Activated CD4-positive, alpha-beta T cell treated with anti-CD3 and anti-CD28 coated beads, Interleukin-2, amount 10 ng/mL, durations not matched to agents 7 days and 5 days (primary cell): ENCODE measurements around the gene MRPL34. TPM values are rescaled to one million over a fixed set of nuclear protein-coding genes. Genes with fewer than 3 reads are reported as not detected.

Experiments
- CTCF ChIA-PET: fragments of 350-600 bp; sonication (Branson Sonifier 250); formaldehyde crosslinking; loops from one replicate; lab custom pipeline; 2021; ENCODE audit warnings: antibody characterized with exemption; lab: Charles Lee
- POLR2A ChIA-PET: fragments of 350-600 bp; sonication (Branson Sonifier 250); formaldehyde crosslinking; loops from one replicate; lab custom pipeline; 2021; ENCODE audit warnings: antibody characterized with exemption; lab: Charles Lee
- DNase-seq: peaks from one replicate; pipeline ENCODE4 v3.0.0-alpha.2; 2020
- H3K27ac Mint-ChIP-seq: one replicate; pipeline ENCODE4 v1.8.0; 2021; ENCODE audit warnings: mild to moderate bottlenecking, moderate library complexity, mixed read lengths
- H3K27me3 Mint-ChIP-seq: one replicate; pipeline ENCODE4 v1.8.0; 2021; ENCODE audit warnings: mixed read lengths
- H3K36me3 Mint-ChIP-seq: one replicate; pipeline ENCODE4 v1.8.0; 2021; ENCODE audit warnings: low read depth, mixed read lengths
- H3K4me1 Mint-ChIP-seq: one replicate; pipeline ENCODE4 v1.8.0; 2021; ENCODE audit warnings: mixed read lengths
- H3K4me3 Mint-ChIP-seq: one replicate; pipeline ENCODE4 v1.8.0; 2021; ENCODE audit warnings: mild to moderate bottlenecking, moderate library complexity, mixed read lengths
- H3K9me3 Mint-ChIP-seq: one replicate; pipeline ENCODE4 v1.8.0; 2021; ENCODE audit warnings: mixed read lengths
- total RNA-seq, 2 experiments: library from RNA; stranded (reverse); gene quantifications; one replicate each; pipeline ENCODE4 v1.2.3, GENCODE V29; 2021

Gene MRPL34
- total RNA-seq, 2 experiments from 2014 or later, result 79.5 to 80.8 TPM

DNA sequence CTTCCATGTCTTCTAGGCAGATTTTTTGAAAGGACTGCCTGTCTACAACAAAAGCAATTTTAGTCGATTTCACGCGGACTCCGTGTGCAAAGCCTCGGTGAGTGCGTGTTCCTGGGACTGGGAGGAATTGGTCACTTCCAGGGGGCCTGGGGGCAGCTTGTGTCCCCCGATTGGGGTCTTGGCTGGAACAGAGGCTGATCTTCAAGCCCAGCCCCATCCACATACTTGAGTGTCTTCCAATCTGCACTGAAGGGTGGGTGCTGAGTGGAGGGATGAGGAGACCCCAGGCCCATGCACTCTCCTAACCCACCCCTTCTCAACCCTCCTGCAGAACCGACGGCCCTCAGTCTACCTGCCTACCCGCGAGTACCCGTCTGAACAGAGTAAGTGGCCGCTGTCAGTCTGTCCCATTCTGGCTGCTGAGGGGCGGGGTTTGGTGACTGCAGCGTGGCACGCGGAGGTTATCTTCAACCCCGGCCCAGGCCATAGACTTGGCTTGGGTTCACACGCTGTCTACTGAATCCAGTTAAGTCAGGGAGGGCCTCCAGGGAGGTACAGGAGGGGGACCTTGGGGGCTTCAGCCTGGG is 8.4 kb downstream of the MRPL34 start:
- CTCF ChIA-PET, result interaction anchor here (1.1 to 1.2 kb wide), 2 partner anchors 13 to 18 kb away, joined by 3 read pairs; no protein-coding TSS in a partner anchor
- H3K4me1 Mint-ChIP-seq, result peaks cover 33% of the 10 kb centered on the region
- H3K27ac Mint-ChIP-seq, result no peak overlapping the region
- no peak overlapping the region for H3K4me3 Mint-ChIP-seq
- H3K36me3 Mint-ChIP-seq, result peaks cover 15% of the 10 kb centered on the region
- POLR2A ChIA-PET, result no interaction called here
- DNase-seq, result no peak
- no peaks in the 10 kb centered on the region for H3K27me3 Mint-ChIP-seq
- H3K9me3 Mint-ChIP-seq, result no peaks in the 10 kb centered on the region

GRCh38 chr19:17318966-17319365 is 13.3 kb downstream of the MRPL34 start:
- no peak overlapping the region for H3K27ac Mint-ChIP-seq
- peaks cover 16% of the 10 kb centered on the region for H3K4me1 Mint-ChIP-seq
- no peak for DNase-seq
- no peaks in the 10 kb centered on the region for H3K27me3 Mint-ChIP-seq
- ChIA-PET POLR2A (no interaction called here), CTCF (interaction anchor here (1.1 kb wide), 1 partner anchor 12 kb away, joined by 3 read pairs; no protein-coding TSS in a partner anchor)
- H3K4me3 Mint-ChIP-seq, result no peak overlapping the region
- no peaks in the 10 kb centered on the region for H3K9me3 Mint-ChIP-seq
- peaks cover 25% of the 10 kb centered on the region for H3K36me3 Mint-ChIP-seq

DNA sequence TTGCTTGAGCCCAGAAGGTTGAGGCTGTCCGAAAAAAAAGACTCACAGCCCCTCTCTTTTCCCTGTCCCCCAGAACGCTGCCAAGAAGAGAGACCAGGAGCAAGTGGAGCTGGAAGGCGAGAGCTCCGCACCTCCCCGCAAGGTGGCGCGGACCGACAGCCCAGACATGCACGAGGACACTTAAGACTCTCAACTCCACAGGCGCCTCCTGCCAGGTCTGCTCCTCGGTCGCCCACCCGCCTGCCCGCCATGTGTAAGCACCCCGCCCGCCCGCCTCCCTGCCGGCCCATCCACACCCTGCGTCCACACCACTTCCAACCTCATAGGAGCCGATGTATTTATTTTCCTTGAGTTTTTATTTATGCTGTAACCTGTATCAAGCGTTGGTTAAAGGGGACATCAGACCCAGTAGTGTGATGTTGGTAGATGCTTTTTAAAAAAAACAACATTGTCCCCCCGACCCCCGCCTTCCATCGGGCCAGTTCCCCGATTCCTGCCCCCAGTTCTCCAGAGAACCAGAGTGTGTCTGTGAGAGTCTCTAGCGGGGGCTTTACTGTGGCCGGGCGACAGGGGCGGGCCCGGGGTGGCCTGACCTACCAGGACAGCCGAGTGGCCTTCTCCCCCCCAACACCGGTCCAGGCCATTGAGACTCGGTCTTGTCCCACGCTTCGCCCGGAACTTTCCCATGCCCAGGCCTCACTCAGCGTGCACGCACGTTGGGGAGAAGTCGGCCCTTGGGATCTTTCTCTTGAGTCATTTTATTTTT is 14.0 kb downstream of the MRPL34 start:
- peaks cover 22% of the 10 kb centered on the region for H3K36me3 Mint-ChIP-seq
- no peaks in the 10 kb centered on the region for H3K9me3 Mint-ChIP-seq
- ChIA-PET CTCF (interaction anchor here (0.6 to 1.1 kb wide), 2 partner anchors 11 to 80 kb away, joined by 3 read pairs; no protein-coding TSS in a partner anchor), POLR2A (no interaction called here)
- peaks cover 16% of the 10 kb centered on the region for H3K4me1 Mint-ChIP-seq
- H3K27ac Mint-ChIP-seq, result no peak overlapping the region
- DNase-seq, result no peak
- no peaks in the 10 kb centered on the region for H3K27me3 Mint-ChIP-seq
- no peak overlapping the region for H3K4me3 Mint-ChIP-seq

GRCh38 chr19:17320435-17320834 is 14.8 kb downstream of the MRPL34 start:
- H3K27ac Mint-ChIP-seq, result no peak overlapping the region
- peaks cover 16% of the 10 kb centered on the region for H3K4me1 Mint-ChIP-seq
- no peaks in the 10 kb centered on the region for H3K27me3 Mint-ChIP-seq
- H3K4me3 Mint-ChIP-seq, result no peak overlapping the region
- ChIA-PET POLR2A (no interaction called here), CTCF (interaction anchor here (1.1 to 1.9 kb wide), 2 partner anchors 11 to 15 kb away, joined by 3 to 6 read pairs; partner anchors contain the start of gene MRPL34)
- no peak for DNase-seq
- H3K9me3 Mint-ChIP-seq, result no peaks in the 10 kb centered on the region
- peaks cover 21% of the 10 kb centered on the region for H3K36me3 Mint-ChIP-seq

GRCh38 chr19:17321655-17322489 is 16.2 kb downstream of the MRPL34 start:
- H3K36me3 Mint-ChIP-seq, result peaks cover 14% of the 10 kb centered on the region
- no peak for DNase-seq
- H3K4me1 Mint-ChIP-seq, result peaks cover 11% of the 10 kb centered on the region
- no peak overlapping the region for H3K4me3 Mint-ChIP-seq
- ChIA-PET POLR2A (no interaction called here), CTCF (interaction anchor here (1.4 to 1.9 kb wide), 2 partner anchors 11 to 17 kb away, joined by 4 to 6 read pairs; partner anchors contain the start of gene MRPL34)
- H3K9me3 Mint-ChIP-seq, result no peaks in the 10 kb centered on the region
- H3K27me3 Mint-ChIP-seq, result no peaks in the 10 kb centered on the region
- H3K27ac Mint-ChIP-seq, result no peak overlapping the region

DNA sequence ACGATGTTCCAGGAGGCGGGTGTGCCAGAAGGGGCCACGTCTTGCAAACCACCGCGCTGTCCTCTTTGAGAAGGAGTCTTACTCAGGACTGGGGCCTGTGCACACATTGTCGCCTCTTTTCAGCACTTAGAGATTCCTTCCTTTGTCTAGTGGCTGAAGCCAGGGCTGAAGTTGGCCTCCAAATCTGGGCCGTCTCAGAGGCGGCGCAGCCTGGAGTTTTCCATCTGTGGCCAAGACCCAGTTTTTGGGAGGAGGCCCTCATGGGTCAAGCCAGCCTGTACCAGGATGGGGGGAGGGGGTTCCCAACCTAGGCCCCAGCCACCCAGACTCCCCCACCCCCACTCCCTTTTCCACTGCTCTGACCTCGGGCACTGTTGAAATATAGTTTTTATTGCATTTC is 17.2 kb downstream of the MRPL34 start:
- H3K27ac Mint-ChIP-seq, result no peak overlapping the region
- POLR2A ChIA-PET, result no interaction called here
- no peak overlapping the region for H3K4me3 Mint-ChIP-seq

GRCh38 chr19:17323300-17323963 is 17.8 kb downstream of the MRPL34 start:
- no peaks in the 10 kb centered on the region for H3K27me3 Mint-ChIP-seq

More for the DNA sequence above, 17.2 kb downstream of the MRPL34 start:
- peaks cover 14% of the 10 kb centered on the region for H3K36me3 Mint-ChIP-seq
- peaks cover 6% of the 10 kb centered on the region for H3K4me1 Mint-ChIP-seq
- no peak for DNase-seq
- H3K9me3 Mint-ChIP-seq, result no peaks in the 10 kb centered on the region
- CTCF ChIA-PET, result no interaction called here
- no peaks in the 10 kb centered on the region for H3K27me3 Mint-ChIP-seq

GRCh38 chr19:17323964-17324332 is 18.3 kb downstream of the MRPL34 start:
- Mint-ChIP-seq H3K4me3 (no peak overlapping the region), H3K4me1 (peaks cover 6% of the 10 kb centered on the region), H3K27me3 (no peaks in the 10 kb centered on the region), H3K27ac (no peak overlapping the region), H3K9me3 (no peaks in the 10 kb centered on the region), H3K36me3 (peaks cover 14% of the 10 kb centered on the region)
- POLR2A ChIA-PET, result no interaction called here
- no peak for DNase-seq
- CTCF ChIA-PET, result interaction anchor here (0.7 to 1.6 kb wide), 3 partner anchors 9 to 19 kb away, joined by 3 to 5 read pairs (median 3); partner anchors contain the start of gene MRPL34

More at GRCh38 chr19:17323300-17323963, 17.8 kb downstream of the MRPL34 start:
- Mint-ChIP-seq H3K4me1 (peaks cover 6% of the 10 kb centered on the region), H3K27ac (no peak overlapping the region), H3K36me3 (peaks cover 14% of the 10 kb centered on the region), H3K9me3 (no peaks in the 10 kb centered on the region), H3K4me3 (no peak overlapping the region)
- CTCF ChIA-PET, result interaction anchor here (0.7 to 1.6 kb wide), 3 partner anchors 8 to 18 kb away, joined by 3 to 5 read pairs (median 3); partner anchors contain the start of gene MRPL34
- POLR2A ChIA-PET, result no interaction called here
- no peak for DNase-seq

DNA sequence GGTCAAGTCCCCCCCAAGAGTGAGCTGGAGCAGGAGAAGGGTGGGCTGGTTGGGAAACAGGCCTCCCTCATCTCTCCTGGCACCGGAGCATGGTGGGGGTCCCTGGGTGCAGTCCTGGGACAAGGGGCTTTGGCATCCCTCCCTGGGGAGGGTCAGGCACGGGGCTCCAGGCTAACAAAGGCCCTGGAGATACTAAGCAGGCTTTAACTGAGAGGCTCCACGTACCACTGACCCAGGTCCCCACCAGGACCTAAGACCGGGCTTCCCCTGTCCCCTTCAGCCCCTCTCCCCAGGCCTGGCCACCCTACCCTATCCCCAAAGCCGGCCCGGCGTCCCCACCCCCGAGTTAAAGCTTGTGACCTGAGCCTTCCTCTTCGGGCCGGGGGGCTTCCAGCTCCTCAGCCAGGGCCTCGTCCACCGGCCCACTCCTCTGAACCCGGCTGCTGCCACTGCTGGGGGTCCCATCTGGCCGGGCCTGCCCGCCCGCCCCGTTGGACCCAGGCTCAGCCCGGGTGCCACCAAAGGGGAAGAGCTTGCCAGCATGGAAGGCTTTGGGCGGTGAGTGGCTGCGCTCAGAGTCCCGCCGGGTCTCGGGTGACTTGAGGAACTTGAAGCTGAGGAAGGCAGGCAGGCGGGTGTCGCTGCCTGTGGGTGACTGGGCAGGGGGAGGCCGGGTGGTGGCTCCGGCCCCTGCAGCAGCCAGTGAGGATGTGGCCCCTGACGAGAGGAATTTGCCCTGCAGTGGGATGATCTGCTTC is 18.9 kb downstream of the MRPL34 start:
- CTCF ChIA-PET, result interaction anchor here (0.7 to 1.6 kb wide), 3 partner anchors 8 to 19 kb away, joined by 3 to 5 read pairs (median 3); partner anchors contain the start of gene MRPL34
- Mint-ChIP-seq H3K9me3 (no peaks in the 10 kb centered on the region), H3K4me3 (no peak overlapping the region)

GRCh38 chr19:17325133-17325532 is 19.5 kb downstream of the MRPL34 start:
- ChIA-PET POLR2A (no interaction called here), CTCF (interaction anchor here (1.4 to 1.6 kb wide), 2 partner anchors 8 to 20 kb away, joined by 3 to 5 read pairs; partner anchors contain the start of gene MRPL34)
- no peak overlapping the region for H3K27ac Mint-ChIP-seq
- no peaks in the 10 kb centered on the region for H3K9me3 Mint-ChIP-seq
- peaks cover 12% of the 10 kb centered on the region for H3K36me3 Mint-ChIP-seq
- H3K4me1 Mint-ChIP-seq, result peaks cover 12% of the 10 kb centered on the region
- peaks cover 7% of the 10 kb centered on the region for H3K27me3 Mint-ChIP-seq
- DNase-seq, result no peak
- H3K4me3 Mint-ChIP-seq, result no peak overlapping the region

More for the DNA sequence above, 18.9 kb downstream of the MRPL34 start:
- Mint-ChIP-seq H3K27me3 (peaks cover 2% of the 10 kb centered on the region), H3K27ac (no peak overlapping the region), H3K36me3 (peaks cover 14% of the 10 kb centered on the region), H3K4me1 (peaks cover 8% of the 10 kb centered on the region)
- DNase-seq, result no peak
- POLR2A ChIA-PET, result no interaction called here

- Mint-ChIP-seq H3K27ac (no peak overlapping the region), H3K9me3 (no peaks in the 10 kb centered on the region), H3K4me1 (peaks cover 15% of the 10 kb centered on the region), H3K36me3 (peaks cover 13% of the 10 kb centered on the region), H3K4me3 (no peak overlapping the region), H3K27me3 (peaks cover 13% of the 10 kb centered on the region)
- ChIA-PET CTCF (interaction anchor here (1.5 to 2.7 kb wide), 3 partner anchors 8 to 33 kb away, joined by 3 to 7 read pairs (median 7); partner anchors contain the start of gene DDA1), POLR2A (no interaction called here)
- DNase-seq, result no peak
These were observed 20.4 kb downstream of the MRPL34 start for GRCh38 chr19:17325881-17326594.
